IMR-90 (cell line): Measurements from ENCODE around the gene OPCML. TPM values are rescaled to one million over a fixed set of nuclear protein-coding genes. Genes with fewer than 3 reads are reported as not detected.

Experiments
- ATAC-seq: fragments of 200-7000 bp; cut with Tn5 transposase; 2 replicates; pipeline ENCODE4 v1.9.1; 2020; ENCODE audit warnings: low read depth, mild to moderate bottlenecking, moderate library complexity
- BruUV-seq: library from RNA; stranded (reverse); fragments of 400-500 nt; replicated peaks from 2 replicates; lab custom pipeline; 2021; lab: Mats Ljungman, UMichigan
- CTCF ChIA-PET: fragments of 300-600 bp; formaldehyde crosslinking; extraction: SDS; loops from one replicate; lab custom pipeline; 2021; ENCODE audit warnings: antibody characterized with exemption; lab: Yijun Ruan, JAX
- POLR2A ChIA-PET: fragments of 300-600 bp; sonication (Branson Sonifier 250); formaldehyde crosslinking; loops from one replicate; lab custom pipeline; 2022; ENCODE audit warnings: antibody characterized with exemption; ENCODE audit not compliant: unreplicated experiment; lab: Charles Lee
- DNase-seq: peaks from one replicate; pipeline ENCODE4 v3.0.0; 2013
- H2AFZ ChIP-seq: replicated peaks from 2 replicates; pipeline ENCODE3; 2013; ENCODE audit warnings: low read length, mild to moderate bottlenecking; ENCODE audit not compliant: poor library complexity
- H2AK5ac ChIP-seq: 2 replicates; pipeline ENCODE4 v1.6.1; 2013; ENCODE audit warnings: low read depth, low read length, inconsistent platforms
- H2AK9ac ChIP-seq: replicated peaks from 2 replicates; pipeline ENCODE3; 2013; ENCODE audit warnings: mild to moderate bottlenecking, low read depth, low read length, moderate library complexity; ENCODE audit not compliant: poor library complexity
- H2BK120ac ChIP-seq: 2 replicates; pipeline ENCODE4 v1.6.1; 2013; ENCODE audit warnings: low read depth, low read length, inconsistent platforms
- H2BK15ac ChIP-seq: 3 replicates; pipeline ENCODE4 v1.6.1; 2013; ENCODE audit warnings: low read depth, low read length, inconsistent platforms
- H2BK20ac ChIP-seq: 2 replicates; pipeline ENCODE4 v1.6.1; 2013; ENCODE audit warnings: low read depth, mild to moderate bottlenecking, inconsistent platforms, low read length, moderate library complexity
- H2BK5ac ChIP-seq: 2 replicates; pipeline ENCODE4 v1.6.1; 2013; ENCODE audit warnings: mild to moderate bottlenecking, low read depth, low read length, inconsistent platforms; ENCODE audit not compliant: poor library complexity, severe bottlenecking
- H3K14ac ChIP-seq: replicated peaks from 2 replicates; pipeline ENCODE4 v1.6.1; 2013; ENCODE audit warnings: low read depth, low read length, inconsistent platforms
- H3K18ac ChIP-seq: 2 replicates; pipeline ENCODE4 v1.6.1; 2013; ENCODE audit warnings: low read depth, low read length, control low read depth
- H3K23ac ChIP-seq: 2 replicates; pipeline ENCODE4 v1.6.1; 2013; ENCODE audit warnings: low read depth, low read length, inconsistent platforms
- H3K27ac ChIP-seq: 2 replicates; pipeline ENCODE4 v1.5.1; 2013; ENCODE audit warnings: mild to moderate bottlenecking, control low read depth, low read length; ENCODE audit not compliant: insufficient read depth
- H3K27me3 ChIP-seq: 2 replicates; pipeline ENCODE4 v1.6.1; 2013; ENCODE audit warnings: low read length; ENCODE audit not compliant: control insufficient read depth, insufficient read depth
- H3K36me3 ChIP-seq: 2 replicates; pipeline ENCODE4 v1.6.1; 2013; ENCODE audit warnings: low read length, mixed read lengths; ENCODE audit not compliant: control insufficient read depth, insufficient read depth
- H3K4ac ChIP-seq: 2 replicates; pipeline ENCODE4 v1.6.1; 2013; ENCODE audit warnings: low read depth, low read length, inconsistent platforms
- H3K4me1 ChIP-seq: 2 replicates; pipeline ENCODE4 v1.6.1; 2013; ENCODE audit warnings: low read length, mixed read lengths; ENCODE audit not compliant: control insufficient read depth, insufficient read depth
- H3K4me2 ChIP-seq: 2 replicates; pipeline ENCODE4 v1.6.1; 2013; ENCODE audit warnings: low read depth, mild to moderate bottlenecking, control low read depth, low read length, moderate library complexity
- H3K4me3 ChIP-seq: 2 replicates; pipeline ENCODE4 v1.5.1; 2013; ENCODE audit warnings: low read depth, mild to moderate bottlenecking, control low read depth, low read length, moderate library complexity; ENCODE audit not compliant: insufficient read depth
- H3K56ac ChIP-seq: 2 replicates; pipeline ENCODE4 v1.6.1; 2013; ENCODE audit warnings: low read length, inconsistent platforms; ENCODE audit not compliant: insufficient read depth; ENCODE audit errors: extremely low read depth
- H3K79me1 ChIP-seq, 2 experiments: 2 replicates each; pipeline ENCODE4 v1.6.1; 2013; ENCODE audit warnings: low read length in 2 of 2, inconsistent platforms in 1 of 2, low read depth in 1 of 2
- H3K9ac ChIP-seq: 2 replicates; pipeline ENCODE4 v1.6.1; 2013; ENCODE audit warnings: low read depth, low read length, control low read depth
- H3K9me1 ChIP-seq: 2 replicates; pipeline ENCODE4 v1.6.1; 2013; ENCODE audit warnings: low read length, inconsistent platforms; ENCODE audit not compliant: insufficient read depth
- H3K9me3 ChIP-seq: 2 replicates; pipeline ENCODE4 v1.6.1; 2013; ENCODE audit warnings: low read length; ENCODE audit not compliant: control insufficient read depth, insufficient read depth
- H4K20me1 ChIP-seq: 2 replicates; pipeline ENCODE4 v1.6.1; 2013; ENCODE audit warnings: low read length, inconsistent platforms; ENCODE audit not compliant: insufficient read depth
- H4K5ac ChIP-seq: 2 replicates; pipeline ENCODE4 v1.6.1; 2013; ENCODE audit warnings: mild to moderate bottlenecking, low read depth, low read length, control low read depth
- H4K8ac ChIP-seq, 2 experiments: 2 replicates each; pipeline ENCODE4 v1.6.1; 2013; ENCODE audit warnings: low read depth in 2 of 2, low read length in 2 of 2, control low read depth in 1 of 2, inconsistent platforms in 1 of 2
- H4K91ac ChIP-seq: 2 replicates; pipeline ENCODE4 v1.6.1; 2013; ENCODE audit warnings: low read depth, low read length, inconsistent platforms; ENCODE audit not compliant: insufficient read depth
- MAFK ChIP-seq: IDR thresholded peaks from 2 replicates; pipeline ENCODE4 v1.6.1; 2012; ENCODE audit warnings: low read depth, low read length, improper control_type of control experiment
- POLR2A ChIP-seq: IDR thresholded peaks from 2 replicates; pipeline ENCODE4 v1.6.1; 2012; ENCODE audit warnings: mild to moderate bottlenecking, low read depth, low read length
- WGBS, 2 experiments: methylation state at CpG; one replicate each; pipeline versions ENCODE4 v1.1.5 to v1.1.7; 2013; ENCODE audit warnings: missing lambda C conversion rate in 2 of 2; ENCODE audit not compliant: insufficient read length in 1 of 2; ENCODE audit errors: extremely low coverage in 2 of 2; 5-methylcytosine and 5-hydroxymethylcytosine counted together
- dilution Hi-C: fragments of 300-500 bp; cut with HindIII; formaldehyde crosslinking; loops from one replicate; pipeline ENCODE4 v1.14.3; 2018; ENCODE audit warnings: low sequenced_read_pairs; ENCODE audit not compliant: unreplicated experiment
- in situ Hi-C: fragments of 300-500 bp; cut with MboI; formaldehyde crosslinking; loops from 3 replicates; pipeline ENCODE4 v1.14.3; 2019; ENCODE audit warnings: low sequenced_read_pairs, inconsistent platforms, mixed read lengths
- intact Hi-C: fragments of 100-400 bp; cut with micrococcal nuclease; formaldehyde crosslinking; loops from 2 replicates; pipeline ENCODE4 v1.10.0; 2022
- polyA plus RNA-seq, 3 experiments: library from polyadenylated mRNA; depleted of rRNA; stranded (reverse); fragments of >200 nt; gene quantifications; 2 replicates each; pipeline ENCODE4 v1.2.3, GENCODE V29; 2012; ENCODE audit warnings: low replicate concordance in 1 of 3
- total RNA-seq: library from RNA; depleted of rRNA; stranded (reverse); fragments of >200 nt; gene quantifications from 2 replicates; pipeline ENCODE4 v1.2.3, GENCODE V29; 2012

The OPCML gene
- total and polyA plus RNA-seq, 2 of the 4 experiments (the other 2 are of a cell fraction), result under 0.01 to 2.6 TPM

DNA sequence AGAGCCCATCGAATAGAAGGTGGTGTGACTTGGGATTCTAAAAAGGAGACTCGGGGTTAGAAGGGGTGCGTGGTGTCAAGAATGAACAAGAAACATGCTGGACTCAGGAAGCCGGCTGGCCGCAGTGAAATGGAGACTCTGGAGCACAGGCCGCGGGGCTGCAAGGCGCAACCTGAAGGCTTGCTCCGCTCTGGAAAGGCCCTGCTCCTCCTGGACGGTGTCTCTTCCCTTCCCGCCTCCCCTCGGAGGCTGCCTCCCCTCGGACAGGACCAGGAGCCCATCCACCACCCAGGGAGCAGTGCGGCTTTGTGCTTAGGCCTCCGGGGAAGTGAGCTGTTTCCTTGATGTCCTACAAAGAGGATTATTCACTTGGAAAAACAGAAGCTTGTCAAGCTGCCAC is 170.1 kb downstream of the OPCML start:
- no peak for ATAC-seq
- TF ChIP-seq MAFK (no peak), POLR2A (no peak)
- H2BK5ac ChIP-seq, result no peak overlapping the region
- H3K27me3 ChIP-seq, result no peaks in the 10 kb centered on the region
- H4K8ac ChIP-seq, result no peak overlapping the region
- no peak overlapping the region for H2AK9ac ChIP-seq
- H3K9me1 ChIP-seq, result no peaks in the 10 kb centered on the region
- intact Hi-C loops (no loop called here), dilution Hi-C loops (no loop called here), in situ Hi-C loops (no loop called here)
- H2AK5ac ChIP-seq, result no peak overlapping the region
- H3K9me3 ChIP-seq, result peaks cover 51% of the 10 kb centered on the region
- H2AFZ ChIP-seq, result no peak overlapping the region
- no peaks in the 10 kb centered on the region for H3K4me1 ChIP-seq
- H3K9ac ChIP-seq, result no peak overlapping the region
- H3K36me3 ChIP-seq, result no peaks in the 10 kb centered on the region
- no peak for DNase-seq
- POLR2A ChIA-PET, result no interaction called here
- no peak overlapping the region for H3K27ac ChIP-seq
- no peaks in the 10 kb centered on the region for H4K20me1 ChIP-seq
- H3K4me3 ChIP-seq, result no peak overlapping the region
- H2BK20ac ChIP-seq, result no peak overlapping the region
- H3K4me2 ChIP-seq, result no peak overlapping the region
- H3K4ac ChIP-seq, result no peak overlapping the region
- no TSS peak for BruUV-seq
- no peak overlapping the region for H4K91ac ChIP-seq
- no peak overlapping the region for H3K14ac ChIP-seq
- no peak overlapping the region for H2BK120ac ChIP-seq
- H3K23ac ChIP-seq, result no peak overlapping the region
- 60% methylated on average over 1 of the region's 15 CpGs; no CpG with 5 or more reads in 1 of the 2 experiments for WGBS, 2 experiments
- no peak overlapping the region for H3K56ac ChIP-seq
- no peak overlapping the region for H3K18ac ChIP-seq
- H3K79me1 ChIP-seq, result no peaks in the 10 kb centered on the region
- no peak overlapping the region for H4K5ac ChIP-seq
- no peak overlapping the region for H2BK15ac ChIP-seq
- CTCF ChIA-PET, result no interaction called here
